ENCODE data around the gene KRTAP4-2. TPM values are rescaled to one million over a fixed set of nuclear protein-coding genes. Genes with fewer than 3 reads are reported as not detected.
"Not testable (repeated sequence)": the region's sequence is repeated elsewhere in the genome, so short reads cannot be mapped to it uniquely, and the experiment has no call there.

KRTAP4-2 gene
- total RNA-seq, result not detected
- polyA plus RNA-seq, result not detected
- long read RNA-seq, donor 1, result 0 reads
- long read RNA-seq, donor 2, result 0 reads

GRCh38 chr17:41177727-41178271, at the start of gene KRTAP4-2:
KRTAP4-2 (minus strand) TSS chr17:41178221; CDS start chr17:41178164, 57 bp downstream.
- Histone ChIP-seq H3K27ac (no peak within 1 kb of the TSS), H3K27me3 (ENCODE audit: insufficient read depth in 3 of 3, low read length in 2 of 3) (peaks cover 0 to 5% (median 2%) of the 10 kb centered on the region in 3 donors), H3K4me3 (no peak within 1 kb of the TSS), H3K9me3 (no peaks in the 10 kb centered on the region), H3K4me1 (no peaks in the 10 kb centered on the region), H3K36me3 (ENCODE audit: insufficient read depth in 1 of 2, low read depth in 1 of 2) (no peaks in the 10 kb centered on the region)
- 63 to 78% (median 69%) methylated on average over 7 of the region's 7 CpGs for WGBS, 3 donors
- ATAC-seq (no peak), DNase-seq (no peak)
- intact Hi-C loops (cut with DNase I), result no loop called here
- TF ChIP-seq CTCF (IDR thresholded peaks at IDR 0.05), result no peak

- H3K4me3 ChIP-seq; DNase-seq; H3K9me3 ChIP-seq; intact Hi-C loops (cut with DNase I); ATAC-seq; H3K36me3 ChIP-seq (ENCODE audit: insufficient read depth in 1 of 2, low read depth in 1 of 2); H3K27ac ChIP-seq; H3K4me1 ChIP-seq; H3K27me3 ChIP-seq (ENCODE audit: insufficient read depth in 3 of 3, low read length in 2 of 3): not testable (repeated sequence)
- 45 to 85% (median 53%) methylated on average over 2 of the region's 4 CpGs for whole genome bisulfite sequencing, 3 donors
These were observed 48.6 kb upstream of the KRTAP4-2 start, which contains the start of gene KRTAP9-2 for GRCh38 chr17:41226598-41227095. KRTAP9-2 (plus strand) TSS chr17:41226648; CDS start chr17:41226655, 7 bp downstream.

GRCh38 chr17:41226051-41226450, 48.0 kb upstream of the KRTAP4-2 start:
- Histone ChIP-seq H3K4me3 (no peak overlapping the region), H3K36me3 (ENCODE audit: insufficient read depth in 1 of 2, low read depth in 1 of 2) (no peaks in the 10 kb centered on the region), H3K9me3 (no peaks in the 10 kb centered on the region), H3K27ac (no peak overlapping the region), H3K27me3 (ENCODE audit: insufficient read depth in 3 of 3, low read length in 2 of 3) (peaks cover 0 to 6% (median 0%) of the 10 kb centered on the region in 3 donors), H3K4me1 (no peaks in the 10 kb centered on the region)
- WGBS, 3 donors, result 89 to 97% (median 92%) methylated on average over 6 of the region's 6 CpGs
- TF ChIP-seq CTCF (IDR thresholded peaks at IDR 0.05), result no peak
- DNase-seq (no peak), ATAC-seq (no peak)
- intact Hi-C loops (cut with DNase I), result no loop called here

GRCh38 chr17:41223821-41224220, 45.8 kb upstream of the KRTAP4-2 start:
- Histone ChIP-seq H3K4me3 (no peak overlapping the region), H3K36me3 (ENCODE audit: insufficient read depth in 1 of 2, low read depth in 1 of 2) (no peaks in the 10 kb centered on the region), H3K27me3 (ENCODE audit: insufficient read depth in 3 of 3, low read length in 2 of 3) (no peaks in the 10 kb centered on the region), H3K9me3 (no peaks in the 10 kb centered on the region), H3K4me1 (no peaks in the 10 kb centered on the region), H3K27ac (no peak overlapping the region)
- ATAC-seq (no peak), DNase-seq (no peak)
- no peak for TF ChIP-seq CTCF (IDR thresholded peaks at IDR 0.05)
- 51 to 59% (median 51%) methylated on average over 2 of the region's 2 CpGs for WGBS, 3 donors
- intact Hi-C loops (cut with DNase I), result no loop called here

GRCh38 chr17:41215681-41216080, 37.7 kb upstream of the KRTAP4-2 start:
- ATAC-seq (no peak), DNase-seq (no peak)
- no peaks in the 10 kb centered on the region for H3K4me1 ChIP-seq
- H3K27ac ChIP-seq, result no peak overlapping the region
- intact Hi-C loops (cut with DNase I), result no loop called here
- H3K27me3 ChIP-seq (ENCODE audit: insufficient read depth in 3 of 3, low read length in 2 of 3), result peaks cover 0 to 6% (median 0%) of the 10 kb centered on the region in 3 donors
- no peaks in the 10 kb centered on the region for H3K9me3 ChIP-seq
- WGBS, 3 donors, result 64 to 76% (median 71%) methylated on average over 1 of the region's 1 CpG
- no peak overlapping the region for H3K4me3 ChIP-seq
- H3K36me3 ChIP-seq (ENCODE audit: insufficient read depth in 1 of 2, low read depth in 1 of 2), result no peaks in the 10 kb centered on the region
- TF ChIP-seq CTCF (IDR thresholded peaks at IDR 0.05), result no peak
